Tibial artery (tissue), 4 donors: ENCODE results near the gene CYB5R4.
A peak's percentile ranks its signal among the peaks of the same experiment; 100 is the strongest.
"Not testable (repeated sequence)": the region's sequence is repeated elsewhere in the genome, so short reads cannot be mapped to it uniquely, and the experiment has no call there.

Experiments used
- DNase-seq, 2 donors: peaks; one replicate each; pipeline ENCODE4 v3.0.0-alpha.2; 2019
- H3K27ac ChIP-seq, 2 donors: fragments of 200-600 bp; sonication (generic) in 1 of 2; 1 replicate in 1 of 2; 2 replicates in 1 of 2; pipeline ENCODE4 v1.5.1; 2018 to 2019; ENCODE audit warnings: mild to moderate bottlenecking in 1 of 2
- H3K27me3 ChIP-seq, 2 donors: fragments of 200-600 bp; sonication (generic) in 1 of 2; one replicate each; pipeline versions ENCODE4 v1.5.1 to v1.6.0; 2016 to 2019
- H3K36me3 ChIP-seq, 3 donors: fragments of 200-600 bp; sonication (generic) in 2 of 3; one replicate each; pipeline ENCODE4 v1.5.1; 2016 to 2019; ENCODE audit warnings: mild to moderate bottlenecking in 2 of 3
- H3K4me1 ChIP-seq, 4 donors: fragments of 200-600 bp; sonication (generic) in 2 of 4; 1 replicate in 3 of 4; 2 replicates in 1 of 4; pipeline ENCODE4 v1.5.1; 2016 to 2019
- H3K4me3 ChIP-seq, 2 donors: fragments of 200-600 bp; sonication (generic) in 1 of 2; 1 replicate in 1 of 2; 2 replicates in 1 of 2; pipeline ENCODE4 v1.5.1; 2018 to 2019; ENCODE audit warnings: mild to moderate bottlenecking in 2 of 2
- H3K9me3 ChIP-seq, 3 donors: fragments of 200-600 bp; sonication (generic) in 1 of 3; one replicate each; pipeline ENCODE4 v1.5.1; 2016 to 2019
- CTCF ChIP-seq, 2 experiments: fragments of 200-600 bp in 1 of 2; fragments of 450-650 bp in 1 of 2; IDR thresholded peaks; one replicate each; pipeline ENCODE4 v1.5.1; 2017 to 2019; ENCODE audit warnings: antibody characterized with exemption in 2 of 2, mild to moderate bottlenecking in 1 of 2, moderate library complexity in 1 of 2
- intact Hi-C: fragments of 100-400 bp; cut with DNase I; formaldehyde crosslinking; loops from one replicate; pipeline ENCODE4 v1.15.0; 2023; ENCODE audit warnings: low total_unique reads

CYB5R4 gene

GRCh38 chr6:83948851-83949250 is 89.4 kb downstream of the CYB5R4 start:
- DNase-seq, result no peak
- no peaks in the 10 kb centered on the region for H3K27me3 ChIP-seq
- H3K4me3 ChIP-seq, result no peak overlapping the region
- peak overlapping the region; percentile 19 to 41 for H3K27ac ChIP-seq
- peaks cover 0 to 17% (median 0%) of the 10 kb centered on the region in 4 donors for H3K4me1 ChIP-seq
- intact Hi-C loops, result no loop called here
- no peaks in the 10 kb centered on the region for H3K36me3 ChIP-seq
- H3K9me3 ChIP-seq, result peaks cover 0 to 6% (median 5%) of the 10 kb centered on the region in 3 donors
- no peak for TF ChIP-seq CTCF (IDR thresholded peaks at IDR 0.05)

- H3K9me3 ChIP-seq, DNase-seq, H3K27me3 ChIP-seq, intact Hi-C loops, H3K4me3 ChIP-seq, H3K27ac ChIP-seq: not testable (repeated sequence)
- Histone ChIP-seq H3K36me3 (peaks cover 5 to 16% (median 7%) of the 10 kb centered on the region in 3 donors), H3K4me1 (peaks cover 0 to 17% (median 0%) of the 10 kb centered on the region in 4 donors)
Measured at GRCh38 chr6:83951423-83951822, 91.9 kb downstream of the CYB5R4 start.

- no peak for DNase-seq
- Histone ChIP-seq H3K27ac (no peak overlapping the region), H3K36me3 (peaks cover 7 to 19% (median 9%) of the 10 kb centered on the region in 3 donors), H3K27me3 (no peaks in the 10 kb centered on the region), H3K4me1 (peaks cover 0 to 17% (median 0%) of the 10 kb centered on the region in 4 donors), H3K9me3 (no peaks in the 10 kb centered on the region), H3K4me3 (no peak overlapping the region)
- intact Hi-C loops, result no loop called here
- TF ChIP-seq CTCF (IDR thresholded peaks at IDR 0.05), result no peak
Measured at GRCh38 chr6:83952830-83953229, 93.3 kb downstream of the CYB5R4 start.

GRCh38 chr6:83954371-83954770 is 94.9 kb downstream of the CYB5R4 start:
- no peak for TF ChIP-seq CTCF (IDR thresholded peaks at IDR 0.05)
- intact Hi-C loops, result no loop called here
- DNase-seq, result no peak

GRCh38 chr6:83958241-83958685 is 98.8 kb downstream of the CYB5R4 start:
- Histone ChIP-seq H3K4me3 (no peak overlapping the region), H3K4me1 (no peaks in the 10 kb centered on the region), H3K9me3 (no peaks in the 10 kb centered on the region), H3K27me3 (no peaks in the 10 kb centered on the region), H3K36me3 (peaks cover 24 to 55% (median 34%) of the 10 kb centered on the region in 3 donors), H3K27ac (no peak overlapping the region)
- no peak for DNase-seq
- intact Hi-C loops, result no loop called here
- no peak for TF ChIP-seq CTCF (IDR thresholded peaks at IDR 0.05)

More at GRCh38 chr6:83954371-83954770, 94.9 kb downstream of the CYB5R4 start:
- H3K4me1 ChIP-seq, result peaks cover 0 to 7% (median 0%) of the 10 kb centered on the region in 4 donors
- H3K9me3 ChIP-seq, result no peaks in the 10 kb centered on the region
- no peak overlapping the region for H3K4me3 ChIP-seq
- no peaks in the 10 kb centered on the region for H3K27me3 ChIP-seq
- H3K27ac ChIP-seq, result no peak overlapping the region
- peaks cover 9 to 25% (median 13%) of the 10 kb centered on the region in 3 donors for H3K36me3 ChIP-seq

GRCh38 chr6:83960664-83961063 is 101.2 kb downstream of the CYB5R4 start:
- H3K27ac ChIP-seq, result no peak overlapping the region
- no peak for DNase-seq
- H3K4me1 ChIP-seq, result no peaks in the 10 kb centered on the region
- H3K27me3 ChIP-seq, result no peaks in the 10 kb centered on the region
- TF ChIP-seq CTCF (IDR thresholded peaks at IDR 0.05), result no peak
- intact Hi-C loops, result no loop called here
- H3K4me3 ChIP-seq, result no peak overlapping the region
- H3K9me3 ChIP-seq, result peaks cover 0 to 4% (median 0%) of the 10 kb centered on the region in 3 donors
- H3K36me3 ChIP-seq, result peaks cover 32 to 60% (median 51%) of the 10 kb centered on the region in 3 donors
